Right forelimb (tissue), 1 donor: Measurements from ENCODE around the gene DDX11.
"Not testable (repeated sequence)": the region's sequence is repeated elsewhere in the genome, so short reads cannot be mapped to it uniquely, and the experiment has no call there.

Experiments
- DNase-seq: peaks from one replicate; pipeline ENCODE4 v3.0.0-alpha.2; 2018

DDX11 gene

GRCh38 chr12:31070971-31071740, 2.5 kb upstream of the DDX11 start:
- not testable (repeated sequence) for DNase-seq

- DNase-seq = not testable (repeated sequence)
Observed at GRCh38 chr12:31072962-31073361, 698 bp upstream of the DDX11 start.

- DNase-seq = not testable (repeated sequence)
Observed at GRCh38 chr12:31074333-31074874, 744 bp downstream of the DDX11 start.

- not testable (repeated sequence) for DNase-seq
Observed at GRCh38 chr12:31076150-31076549, 2.5 kb downstream of the DDX11 start.

GRCh38 chr12:31077095-31077494, 3.4 kb downstream of the DDX11 start:
- not testable (repeated sequence) for DNase-seq

- DNase-seq = not testable (repeated sequence)
Observed at GRCh38 chr12:31077998-31078397, 4.3 kb downstream of the DDX11 start.

GRCh38 chr12:31079421-31079820, 5.8 kb downstream of the DDX11 start:
- DNase-seq = not testable (repeated sequence)

- DNase-seq = not testable (repeated sequence)
Observed at GRCh38 chr12:31080221-31080620, 6.6 kb downstream of the DDX11 start.

- not testable (repeated sequence) for DNase-seq
Observed at GRCh38 chr12:31081274-31081673, 7.6 kb downstream of the DDX11 start.

- not testable (repeated sequence) for DNase-seq
Observed at GRCh38 chr12:31084241-31084640, 10.6 kb downstream of the DDX11 start.

- not testable (repeated sequence) for DNase-seq
Observed at GRCh38 chr12:31086032-31086431, 12.4 kb downstream of the DDX11 start.

- not testable (repeated sequence) for DNase-seq
Observed at GRCh38 chr12:31087486-31087885, 13.8 kb downstream of the DDX11 start.

GRCh38 chr12:31087956-31088355, 14.3 kb downstream of the DDX11 start:
- DNase-seq = not testable (repeated sequence)

- DNase-seq = no peak
Observed at GRCh38 chr12:31089072-31089471, 15.4 kb downstream of the DDX11 start.

GRCh38 chr12:31091629-31092028, 18.0 kb downstream of the DDX11 start:
- DNase-seq = not testable (repeated sequence)

GRCh38 chr12:31092718-31093117, 19.1 kb downstream of the DDX11 start:
- DNase-seq = not testable (repeated sequence)

GRCh38 chr12:31095080-31095860, 21.6 kb downstream of the DDX11 start:
- DNase-seq = not testable (repeated sequence)

GRCh38 chr12:31096251-31097065, 22.8 kb downstream of the DDX11 start:
- DNase-seq = not testable (repeated sequence)

GRCh38 chr12:31097819-31098218, 24.2 kb downstream of the DDX11 start:
- DNase-seq = not testable (repeated sequence)

GRCh38 chr12:31098363-31098762, 24.7 kb downstream of the DDX11 start:
- not testable (repeated sequence) for DNase-seq

- not testable (repeated sequence) for DNase-seq
Observed at GRCh38 chr12:31098771-31099170, 25.1 kb downstream of the DDX11 start.

GRCh38 chr12:31099434-31099833, 25.8 kb downstream of the DDX11 start:
- DNase-seq = not testable (repeated sequence)
